OCI-LY7 (cell line): ENCODE results near the gene PCDHGB6.
"Not testable (repeated sequence)": the region's sequence is repeated elsewhere in the genome, so short reads cannot be mapped to it uniquely, and the experiment has no call there.

Experiments
- CTCF ChIP-seq: fragments of 200-600 bp; sonication (generic); conservative IDR thresholded peaks from 2 replicates; pipeline ENCODE4 v1.5.1; 2014; ENCODE audit warnings: mild to moderate bottlenecking, antibody characterized with exemption, low read length, moderate library complexity, mixed read lengths
- EZH2phosphoT487 ChIP-seq: fragments of 200-600 bp; sonication (generic); IDR thresholded peaks from 2 replicates; pipeline ENCODE4 v1.6.1; 2018; ENCODE audit warnings: low read depth, borderline replicate concordance, mild to moderate bottlenecking, mixed run types, antibody characterized with exemption, low read length, moderate library complexity, mixed read lengths

GRCh38 chr5:141387557-141388311 lies 20.1 kb upstream of the PCDHGB6 start, which contains the start of gene PCDHGB4:
- peak; percentile 75 for TF ChIP-seq CTCF
- not testable (repeated sequence) for TF ChIP-seq EZH2phosphoT487
